H1 (cell line): ENCODE measurements around the gene CCSAP. TPM values are rescaled to one million over a fixed set of nuclear protein-coding genes. Genes with fewer than 3 reads are reported as not detected.

ENCODE experiments used
- CTCF ChIA-PET: fragments of 300-600 bp; sonication (Branson Sonifier 250); formaldehyde crosslinking; loops from one replicate; lab custom pipeline; 2021; ENCODE audit not compliant: partially characterized antibody; lab: Charles Lee
- POLR2A ChIA-PET: fragments of 300-600 bp; sonication (Branson Sonifier 250); formaldehyde crosslinking; loops from one replicate; lab custom pipeline; 2021; ENCODE audit warnings: inconsistent platforms; ENCODE audit not compliant: partially characterized antibody; lab: Charles Lee
- DNase-seq, 2 experiments: peaks; one replicate each; pipeline versions ENCODE4 v3.0.0 to v3.0.0-alpha.2; 2010 to 2022; ENCODE audit warnings: low spot score in 2 of 2, low read depth in 1 of 2, mixed read lengths in 1 of 2
- FAIRE-seq: peaks from 2 replicates; lab custom pipeline; 2011; peaks lifted over from hg19 to GRCh38; lab: Jason Lieb, UNC
- H2AFZ ChIP-seq: 2 replicates; pipeline ENCODE4 v1.8.1; 2012; ENCODE audit warnings: low read length, inconsistent platforms
- H2AK5ac ChIP-seq: 2 replicates; pipeline ENCODE4 v1.6.1; 2013; ENCODE audit warnings: low read depth, low read length
- H2BK120ac ChIP-seq: replicated peaks from 2 replicates; pipeline ENCODE3; 2013; ENCODE audit warnings: low read depth, low read length, inconsistent platforms
- H2BK12ac ChIP-seq: 2 replicates; pipeline ENCODE4 v1.6.1; 2013; ENCODE audit warnings: low read depth, low read length
- H2BK15ac ChIP-seq: 2 replicates; pipeline ENCODE4 v1.6.1; 2013; ENCODE audit warnings: low read length
- H2BK20ac ChIP-seq: 2 replicates; pipeline ENCODE4 v1.6.1; 2013; ENCODE audit warnings: low read length
- H2BK5ac ChIP-seq: 2 replicates; pipeline ENCODE4 v1.6.1; 2013; ENCODE audit warnings: low read depth, low read length
- H3K14ac ChIP-seq: 2 replicates; pipeline ENCODE4 v1.6.1; 2013; ENCODE audit warnings: inconsistent platforms; ENCODE audit not compliant: insufficient read length
- H3K18ac ChIP-seq: 2 replicates; pipeline ENCODE4 v1.6.1; 2013; ENCODE audit warnings: low read length; ENCODE audit errors: extremely low read depth
- H3K23ac ChIP-seq: 2 replicates; pipeline ENCODE4 v1.6.1; 2013; ENCODE audit warnings: inconsistent platforms; ENCODE audit not compliant: insufficient read length
- H3K23me2 ChIP-seq: 2 replicates; pipeline ENCODE4 v1.6.1; 2013; ENCODE audit warnings: low read depth, low read length
- H3K27ac ChIP-seq: 2 replicates; pipeline ENCODE4 v1.6.1; 2011; ENCODE audit warnings: low read depth, low read length, inconsistent platforms
- H3K27me3 ChIP-seq, 4 experiments: replicated peaks in 1 of 4; 1 replicate in 1 of 4; 2 replicates in 3 of 4; pipeline versions ENCODE4 v1.6.1 to v1.8.1; 2011 to 2013; ENCODE audit warnings: low read length in 3 of 4, mild to moderate bottlenecking in 3 of 4, inconsistent platforms in 2 of 4, mixed read lengths in 2 of 4, moderate library complexity in 1 of 4; ENCODE audit not compliant: control insufficient read depth in 3 of 4, insufficient read depth in 3 of 4; ENCODE audit errors: extremely low read depth in 1 of 4
- H3K36me3 ChIP-seq, 4 experiments: 2 replicates each; pipeline versions ENCODE4 v1.6.1 to v1.8.1; 2011 to 2013; ENCODE audit warnings: mild to moderate bottlenecking in 4 of 4, low read length in 3 of 4, moderate library complexity in 2 of 4, control low read depth in 1 of 4, inconsistent platforms in 1 of 4; ENCODE audit not compliant: insufficient read depth in 4 of 4, control insufficient read depth in 2 of 4
- H3K4ac ChIP-seq: replicated peaks from 2 replicates; pipeline ENCODE3; 2013; ENCODE audit warnings: low read length, low read depth, mixed read lengths, inconsistent platforms; ENCODE audit not compliant: insufficient read length
- H3K4me1 ChIP-seq, 4 experiments: replicated peaks in 1 of 4; 1 replicate in 1 of 4; 2 replicates in 3 of 4; pipeline versions ENCODE4 v1.6.1 to v1.8.1; 2011 to 2013; ENCODE audit warnings: low read length in 3 of 4, inconsistent platforms in 2 of 4, mixed read lengths in 1 of 4; ENCODE audit not compliant: insufficient read depth in 4 of 4, control insufficient read depth in 3 of 4
- H3K4me2 ChIP-seq, 2 experiments: 2 replicates each; pipeline versions ENCODE4 v1.6.1 to v1.8.1; 2011 to 2013; ENCODE audit warnings: low read depth in 2 of 2, low read length in 2 of 2, control low read depth in 1 of 2, inconsistent platforms in 1 of 2, mild to moderate bottlenecking in 1 of 2; ENCODE audit not compliant: insufficient read depth in 1 of 2
- H3K4me3 ChIP-seq, 4 experiments: fragments of 200-600, 300-600 bp in 1 of 4; sonication (generic), shearing (Covaris generic), sonication (Bioruptor Twin) in 1 of 4; 2 replicates each; pipeline versions ENCODE4 v1.5.1 to v1.8.1; 2011 to 2016; ENCODE audit warnings: low read length in 4 of 4, low read depth in 3 of 4, control low read depth in 2 of 4, inconsistent platforms in 2 of 4, mild to moderate bottlenecking in 2 of 4, mixed read lengths in 1 of 4, moderate library complexity in 1 of 4; ENCODE audit not compliant: insufficient read depth in 2 of 4; ENCODE audit errors: extremely low read depth in 1 of 4
- H3K56ac ChIP-seq: replicated peaks from 2 replicates; pipeline ENCODE3; 2013; ENCODE audit warnings: low read depth, mild to moderate bottlenecking, mixed read lengths, low read length, inconsistent platforms; ENCODE audit not compliant: insufficient read length
- H3K79me1 ChIP-seq: 2 replicates; pipeline ENCODE4 v1.6.1; 2013; ENCODE audit warnings: low read depth, low read length, control low read depth
- H3K79me2 ChIP-seq, 2 experiments: 2 replicates each; pipeline versions ENCODE4 v1.6.1 to v1.8.1; 2012 to 2013; ENCODE audit warnings: low read length in 2 of 2, mild to moderate bottlenecking in 2 of 2, inconsistent platforms in 1 of 2; ENCODE audit not compliant: insufficient read depth in 2 of 2, control insufficient read depth in 1 of 2
- H3K9ac ChIP-seq, 4 experiments: replicated peaks in 1 of 4; 1 replicate in 1 of 4; 2 replicates in 3 of 4; pipeline versions ENCODE4 v1.6.1 to v1.8.1; 2011 to 2013; ENCODE audit warnings: low read depth in 3 of 4, low read length in 3 of 4, control low read depth in 2 of 4, mild to moderate bottlenecking in 2 of 4, moderate library complexity in 2 of 4, inconsistent platforms in 1 of 4; ENCODE audit errors: extremely low read depth in 1 of 4
- H3K9me3 ChIP-seq, 2 experiments: 2 replicates each; pipeline versions ENCODE4 v1.6.1 to v1.8.1; 2012 to 2013; ENCODE audit warnings: mild to moderate bottlenecking in 2 of 2, moderate library complexity in 2 of 2, control low read depth in 1 of 2, inconsistent platforms in 1 of 2, low read depth in 1 of 2, low read length in 1 of 2, mixed read lengths in 1 of 2; ENCODE audit not compliant: insufficient read depth in 2 of 2
- H4K20me1 ChIP-seq, 2 experiments: replicated peaks in 1 of 2; 2 replicates each; pipeline versions ENCODE3 to v1.8.1; 2011 to 2013; ENCODE audit warnings: inconsistent platforms in 2 of 2, low read length in 2 of 2, mild to moderate bottlenecking in 1 of 2; ENCODE audit not compliant: insufficient read depth in 2 of 2, control insufficient read depth in 1 of 2
- H4K5ac ChIP-seq: 2 replicates; pipeline ENCODE4 v1.6.1; 2013; ENCODE audit warnings: low read length, low read depth, mixed read lengths, inconsistent platforms; ENCODE audit not compliant: insufficient read length
- H4K8ac ChIP-seq: 2 replicates; pipeline ENCODE4 v1.8.0; 2013; ENCODE audit warnings: mild to moderate bottlenecking, moderate library complexity, low read length, inconsistent platforms; ENCODE audit not compliant: insufficient read depth; ENCODE audit errors: extremely low read depth
- H4K91ac ChIP-seq: replicated peaks from 2 replicates; pipeline ENCODE3; 2013; ENCODE audit warnings: low read length, mixed read lengths, inconsistent platforms; ENCODE audit not compliant: insufficient read length
- ASH2L ChIP-seq: fragments of 200-600, 300-600 bp; sonication (generic); IDR thresholded peaks from one replicate; pipeline ENCODE4 v1.7.1; 2017; ENCODE audit warnings: low read length
- CHD1 ChIP-seq: IDR thresholded peaks from 2 replicates; pipeline ENCODE4 v1.6.1; 2012; ENCODE audit warnings: low read depth, low read length, improper control_type of control experiment
- GABPA ChIP-seq: IDR thresholded peaks from 2 replicates; pipeline ENCODE4 v1.6.1; 2011; ENCODE audit warnings: mild to moderate bottlenecking, low read length, moderate library complexity, borderline replicate concordance; ENCODE audit not compliant: insufficient read depth
- HDAC6 ChIP-seq: IDR thresholded peaks from one replicate; pipeline ENCODE4 v1.7.1; 2012; ENCODE audit warnings: low read depth, mild to moderate bottlenecking, inconsistent platforms, low read length, moderate library complexity
- KDM5A ChIP-seq: fragments of 200-600 bp; IDR thresholded peaks from 2 replicates; pipeline ENCODE4 v1.7.1; 2012; ENCODE audit warnings: mild to moderate bottlenecking, low read length, inconsistent platforms, mixed read lengths
- POLR2AphosphoS5 ChIP-seq: IDR thresholded peaks from 2 replicates; pipeline ENCODE4 v1.6.1; 2011; ENCODE audit warnings: low read depth, low read length
- POU5F1 ChIP-seq: IDR thresholded peaks from 2 replicates; pipeline ENCODE4 v1.6.1; 2011; ENCODE audit warnings: low read depth, mild to moderate bottlenecking, low read length, moderate library complexity
- SP4 ChIP-seq: IDR thresholded peaks from 2 replicates; pipeline ENCODE4 v1.6.1; 2012; ENCODE audit warnings: low read length, inconsistent platforms
- SUZ12 ChIP-seq: fragments of 200-600 bp; sonication (generic); IDR thresholded peaks from 2 replicates; pipeline ENCODE4 v1.6.1; 2012; ENCODE audit warnings: mild to moderate bottlenecking, inconsistent platforms, low read length, moderate library complexity, mixed read lengths
- TAF7 ChIP-seq: optimal IDR thresholded peaks from 2 replicates; pipeline ENCODE3; 2011; ENCODE audit warnings: low read depth, mild to moderate bottlenecking, inconsistent platforms, low read length, moderate library complexity, borderline replicate concordance
- WGBS, 2 experiments: shearing (Covaris generic) in 1 of 2; methylation state at CpG; one replicate each; pipeline versions ENCODE4 v1.1.6 to v1.1.7; 2013 to 2015; ENCODE audit warnings: low lambda C conversion rate in 2 of 2, mixed read lengths in 2 of 2, inconsistent platforms in 1 of 2, low coverage in 1 of 2, missing lambda C conversion rate in 1 of 2; ENCODE audit not compliant: insufficient replicate concordance in 2 of 2, insufficient coverage in 1 of 2, insufficient read length in 1 of 2; ENCODE audit errors: extremely low coverage in 1 of 2, missing lambda C conversion rate in 1 of 2; 5-methylcytosine and 5-hydroxymethylcytosine counted together
- polyA plus RNA-seq, 7 experiments: library from polyadenylated mRNA; depleted of rRNA in 3 of 7; stranded (reverse) in 5 of 7; unstranded in 2 of 7; fragments of >200 nt in 5 of 7; fragments of 200-250 nt in 2 of 7; gene quantifications; 1 replicate in 5 of 7; 2 replicates in 1 of 7; 4 replicates in 1 of 7; pipeline versions ENCODE4 v1.2.1 to v1.2.3, GENCODE V29; 2011 to 2013; ENCODE audit warnings: missing spikeins in 2 of 7, mixed read lengths in 2 of 7
- total RNA-seq: library from RNA; stranded (reverse); fragmentation: NEBNext Ultra II Directional; extraction: Animal tissue kit (Norgen Biotek cat#: 25700); gene quantifications from 2 replicates; pipeline ENCODE4 v1.2.1, GENCODE V29; 2021
- TF ChIP-seq, protein P1 (sequence below): IDR thresholded peaks from 2 replicates; pipeline ENCODE4 v1.6.1; 2012; ENCODE audit warnings: low read length, inconsistent platforms
- TF ChIP-seq, protein P2 (sequence below): IDR thresholded peaks from 2 replicates; pipeline ENCODE4 v1.6.1; 2011; ENCODE audit warnings: low read depth, mild to moderate bottlenecking, low read length; ENCODE audit not compliant: insufficient read depth

Gene CCSAP
- total and polyA plus RNA-seq, 2 of the 8 experiments (the other 6 are each of a cell fraction or from before 2014, with no cell fraction given) = 3.5 to 17.2 TPM

DNA sequence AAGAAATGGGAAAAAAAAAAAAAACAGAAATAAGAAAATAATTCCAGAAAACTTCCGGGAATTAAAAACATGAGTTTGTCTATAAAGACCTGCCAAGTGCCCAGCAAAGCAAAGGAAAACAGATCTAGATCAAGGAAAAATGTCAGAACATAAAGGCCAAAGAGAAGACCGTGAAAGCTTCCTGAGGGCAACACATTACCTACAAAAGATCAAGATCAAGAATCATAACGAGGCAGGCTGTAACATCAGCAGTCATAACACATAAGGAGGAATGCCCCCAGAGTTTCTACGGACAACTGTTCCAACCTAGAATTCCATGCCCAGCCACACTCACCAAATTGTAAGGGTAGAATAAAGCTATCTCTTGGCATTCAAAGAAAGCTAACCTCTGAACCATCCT is 3.8 kb downstream of the CCSAP start:
- H3K27ac ChIP-seq = no peak overlapping the region
- no peak overlapping the region for H3K9ac ChIP-seq
- peaks cover 2 to 8% of the 10 kb centered on the region in 2 experiments for H4K20me1 ChIP-seq
- no peak for DNase-seq
- H2BK20ac ChIP-seq = no peak overlapping the region
- H3K79me1 ChIP-seq = peaks cover 7% of the 10 kb centered on the region; the same call in 1 of the 2 replicates
- H2AFZ ChIP-seq = no peak overlapping the region
- H3K4me1 ChIP-seq = peaks cover 0 to 6% (median 5%) of the 10 kb centered on the region in 4 experiments; a peak in 6 of 7 replicates
- no peak overlapping the region for H2BK15ac ChIP-seq
- peak overlapping the region in 1 of 2 experiments; percentile 67; a peak in 1 of 4 replicates for H3K4me2 ChIP-seq
- H3K79me2 ChIP-seq = peaks cover 8 to 68% of the 10 kb centered on the region in 2 experiments
- no peak overlapping the region for H4K5ac ChIP-seq
- peaks cover 0 to 3% (median 0%) of the 10 kb centered on the region in 4 experiments; a peak in 1 of 8 replicates for H3K36me3 ChIP-seq
- H4K8ac ChIP-seq = no peak overlapping the region
- H3K4me3 ChIP-seq = no peak overlapping the region
- WGBS, 2 experiments = 89% methylated on average over 4 of the region's 4 CpGs; no CpG with 5 or more reads in 1 of the 2 experiments
- H3K18ac ChIP-seq = no peak overlapping the region
- no peak overlapping the region for H3K4ac ChIP-seq
- no peak overlapping the region for H3K14ac ChIP-seq
- H3K23me2 ChIP-seq = peaks cover 9% of the 10 kb centered on the region; the same call in 1 of the 2 replicates
- H2BK5ac ChIP-seq = no peak overlapping the region
- H3K9me3 ChIP-seq = no peaks in the 10 kb centered on the region
- no peak overlapping the region for H3K56ac ChIP-seq
- no peak overlapping the region for H2BK12ac ChIP-seq
- H2AK5ac ChIP-seq = no peak overlapping the region
- no peak overlapping the region for H2BK120ac ChIP-seq
- H3K27me3 ChIP-seq = peaks cover under 1 to 10% (median 4%) of the 10 kb centered on the region in 4 experiments; a peak in 5 of 7 replicates
- no peak for FAIRE-seq
- ChIA-PET CTCF (interaction anchor here (0.9 kb wide), 1 partner anchor 14 kb away, joined by 3 read pairs; no protein-coding TSS in a partner anchor), POLR2A (interaction anchor here (0.5 to 0.6 kb wide), 2 partner anchors 114 to 907 kb away, joined by 3 read pairs; no protein-coding TSS in a partner anchor)
- H4K91ac ChIP-seq = no peak overlapping the region
- TF ChIP-seq GABPA (no peak), SUZ12 (no peak), HDAC6 (no peak), KDM5A (no peak), ASH2L (no peak), POU5F1 (no peak), POLR2AphosphoS5 (no peak), TAF7 (no peak), CHD1 (no peak), SP4 (no peak)
- TF ChIP-seq, protein P1, sequence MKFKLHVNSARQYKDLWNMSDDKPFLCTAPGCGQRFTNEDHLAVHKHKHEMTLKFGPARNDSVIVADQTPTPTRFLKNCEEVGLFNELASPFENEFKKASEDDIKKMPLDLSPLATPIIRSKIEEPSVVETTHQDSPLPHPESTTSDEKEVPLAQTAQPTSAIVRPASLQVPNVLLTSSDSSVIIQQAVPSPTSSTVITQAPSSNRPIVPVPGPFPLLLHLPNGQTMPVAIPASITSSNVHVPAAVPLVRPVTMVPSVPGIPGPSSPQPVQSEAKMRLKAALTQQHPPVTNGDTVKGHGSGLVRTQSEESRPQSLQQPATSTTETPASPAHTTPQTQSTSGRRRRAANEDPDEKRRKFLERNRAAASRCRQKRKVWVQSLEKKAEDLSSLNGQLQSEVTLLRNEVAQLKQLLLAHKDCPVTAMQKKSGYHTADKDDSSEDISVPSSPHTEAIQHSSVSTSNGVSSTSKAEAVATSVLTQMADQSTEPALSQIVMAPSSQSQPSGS = no peak
- TF ChIP-seq, protein P2, sequence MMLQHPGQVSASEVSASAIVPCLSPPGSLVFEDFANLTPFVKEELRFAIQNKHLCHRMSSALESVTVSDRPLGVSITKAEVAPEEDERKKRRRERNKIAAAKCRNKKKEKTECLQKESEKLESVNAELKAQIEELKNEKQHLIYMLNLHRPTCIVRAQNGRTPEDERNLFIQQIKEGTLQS = no peak
- no peak overlapping the region for H3K23ac ChIP-seq
